Hepatocyte (in vitro differentiated cells): ENCODE data around the gene GRK6.

Experiments used
- CTCF ChIP-seq: fragments of 200-600 bp; sonication (generic); IDR thresholded peaks from 2 replicates; pipeline ENCODE4 v1.5.1; 2016; ENCODE audit warnings: antibody characterized with exemption, mild to moderate bottlenecking; ENCODE audit not compliant: poor library complexity
- EZH2 ChIP-seq: fragments of 200-600 bp; sonication (generic); IDR thresholded peaks from 2 replicates; pipeline ENCODE4 v1.6.1; 2016; ENCODE audit warnings: antibody characterized with exemption, mild to moderate bottlenecking, borderline replicate concordance

- TF ChIP-seq CTCF (no peak), EZH2 (no peak)
Measured at GRCh38 chr5:177445052-177445916, 18.8 kb downstream of the GRK6 start.
